Spleen (tissue), 7 donors: ENCODE measurements around the gene NXNL2.

ENCODE experiments used
- POLR2A ChIP-seq, 3 donors: fragments of 450-650 bp; IDR thresholded peaks; one replicate each; pipeline ENCODE4 v1.5.1; 2017; ENCODE audit warnings: antibody characterized with exemption in 3 of 3, mild to moderate bottlenecking in 1 of 3
- TF ChIP-seq, protein P1 (sequence below), 11 experiments: fragments of 200-600 bp in 7 of 11; fragments of 450-650 bp in 4 of 11; sonication (generic) in 4 of 11; IDR thresholded peaks in 8 of 11; conservative IDR thresholded peaks in 3 of 11; 1 replicate in 7 of 11; 2 replicates in 4 of 11; pipeline versions ENCODE4 v1.4.0 to v1.8.0; 2016 to 2021; ENCODE audit warnings: antibody characterized with exemption in 11 of 11, inconsistent platforms in 4 of 11, mild to moderate bottlenecking in 1 of 11
- donor health status: DM: no; HTN: no; CAD: no; lungs with moderate emphysema.
- donor health status: DM: no; HTN: no; CAD: no.
- donor health status: DM: no; HTN: no; CAD: no.

DNA sequence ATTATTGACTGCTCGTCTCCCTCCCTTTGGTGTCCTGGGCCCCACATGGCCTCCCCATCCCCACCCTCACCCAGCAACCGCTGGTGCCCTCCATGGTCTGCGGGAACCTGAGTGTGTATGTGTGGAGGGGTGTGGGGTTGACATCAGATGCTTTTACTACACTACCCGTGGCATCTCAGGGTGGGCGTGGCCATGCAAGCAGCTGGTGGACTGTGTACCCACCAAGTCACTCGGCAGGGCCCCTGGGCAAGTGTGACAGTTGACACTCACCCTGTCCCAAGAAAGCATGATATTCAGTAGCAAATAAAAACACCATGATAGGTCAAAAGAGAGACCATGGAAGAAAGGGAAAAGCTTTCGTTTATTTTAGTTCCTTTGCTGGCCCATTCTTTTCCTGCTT lies 7.4 kb upstream of the NXNL2 start:
- TF ChIP-seq, protein P1, sequence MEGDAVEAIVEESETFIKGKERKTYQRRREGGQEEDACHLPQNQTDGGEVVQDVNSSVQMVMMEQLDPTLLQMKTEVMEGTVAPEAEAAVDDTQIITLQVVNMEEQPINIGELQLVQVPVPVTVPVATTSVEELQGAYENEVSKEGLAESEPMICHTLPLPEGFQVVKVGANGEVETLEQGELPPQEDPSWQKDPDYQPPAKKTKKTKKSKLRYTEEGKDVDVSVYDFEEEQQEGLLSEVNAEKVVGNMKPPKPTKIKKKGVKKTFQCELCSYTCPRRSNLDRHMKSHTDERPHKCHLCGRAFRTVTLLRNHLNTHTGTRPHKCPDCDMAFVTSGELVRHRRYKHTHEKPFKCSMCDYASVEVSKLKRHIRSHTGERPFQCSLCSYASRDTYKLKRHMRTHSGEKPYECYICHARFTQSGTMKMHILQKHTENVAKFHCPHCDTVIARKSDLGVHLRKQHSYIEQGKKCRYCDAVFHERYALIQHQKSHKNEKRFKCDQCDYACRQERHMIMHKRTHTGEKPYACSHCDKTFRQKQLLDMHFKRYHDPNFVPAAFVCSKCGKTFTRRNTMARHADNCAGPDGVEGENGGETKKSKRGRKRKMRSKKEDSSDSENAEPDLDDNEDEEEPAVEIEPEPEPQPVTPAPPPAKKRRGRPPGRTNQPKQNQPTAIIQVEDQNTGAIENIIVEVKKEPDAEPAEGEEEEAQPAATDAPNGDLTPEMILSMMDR (IDR thresholded peaks at IDR 0.05 in 8 of 11, conservative IDR thresholded peaks at IDR 0.05 in 3 of 11): no peak
- no peak for TF ChIP-seq POLR2A (IDR thresholded peaks at IDR 0.05)
